Lower lobe of right lung (tissue), 2 donors: Measurements from ENCODE around the gene TMEM63B. TPM values are rescaled to one million over a fixed set of nuclear protein-coding genes. Genes with fewer than 3 reads are reported as not detected.
A peak's percentile ranks its signal among the peaks of the same experiment; 100 is the strongest.

Experiments used
- ATAC-seq, 2 donors: fragments of 200-7000 bp; cut with Tn5 transposase; one replicate each; pipeline ENCODE4 v1.9.1; 2020 to 2022; ENCODE audit warnings: mild to moderate bottlenecking in 2 of 2, moderate library complexity in 2 of 2
- DNase-seq: peaks from one replicate; pipeline ENCODE4 v3.0.0-alpha.2; 2020
- H3K27ac ChIP-seq: fragments of 200-600 bp; one replicate; pipeline ENCODE4 v1.8.0; 2022
- H3K27me3 ChIP-seq: fragments of 200-600 bp; one replicate; pipeline ENCODE4 v1.8.0; 2022; ENCODE audit warnings: low read depth
- H3K36me3 ChIP-seq: fragments of 200-600 bp; one replicate; pipeline ENCODE4 v1.8.0; 2022; ENCODE audit warnings: mild to moderate bottlenecking
- H3K4me1 ChIP-seq: fragments of 200-600 bp; one replicate; pipeline ENCODE4 v1.8.0; 2022
- H3K4me3 ChIP-seq: fragments of 200-600 bp; one replicate; pipeline ENCODE4 v1.8.0; 2022; ENCODE audit warnings: mild to moderate bottlenecking
- H3K9me3 ChIP-seq: fragments of 200-600 bp; one replicate; pipeline ENCODE4 v1.8.0; 2022
- intact Hi-C: fragments of 100-400 bp; cut with DNase I; formaldehyde crosslinking; loops from one replicate; pipeline ENCODE4 v1.11.0; 2022
- total RNA-seq: library from RNA; stranded (reverse); fragmentation: NEBNext Ultra II Directional; extraction: Animal tissue kit (Norgen Biotek cat#: 25700); gene quantifications from one replicate; pipeline ENCODE4 v1.2.1, GENCODE V29; 2021
- TF ChIP-seq, protein P1 (sequence below): fragments of 200-600 bp; IDR thresholded peaks from one replicate; pipeline ENCODE4 v1.8.0; 2022; ENCODE audit warnings: antibody characterized with exemption, mild to moderate bottlenecking
- donor health status: DM: no; HTN: yes; CAD: no; lungs with severe emphysema.

The TMEM63B gene
- total RNA-seq, 1 donor from 2014 or later = 99.2 TPM

DNA sequence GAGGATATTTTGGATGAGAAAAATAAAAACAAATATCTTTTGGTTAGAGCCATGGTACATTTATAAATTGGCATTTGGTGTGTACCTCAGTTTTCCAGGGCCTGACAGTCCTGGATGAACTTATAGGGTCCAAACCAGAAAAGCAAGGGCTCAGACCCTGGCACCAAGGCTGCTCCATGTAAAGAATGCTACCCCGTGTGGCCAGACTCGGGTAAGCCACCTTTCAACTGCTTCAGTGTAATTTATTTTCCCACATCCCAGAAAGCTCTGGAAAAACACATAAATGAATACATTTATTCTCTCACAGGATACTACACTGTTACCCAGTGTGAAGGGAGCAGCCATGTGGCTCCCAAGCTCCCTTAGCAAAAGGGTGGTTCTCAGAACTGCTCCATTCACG is 13.9 kb upstream of the TMEM63B start:
- intact Hi-C loops = no loop called here
- H3K36me3 ChIP-seq = peaks cover 74% of the 10 kb centered on the region

DNA sequence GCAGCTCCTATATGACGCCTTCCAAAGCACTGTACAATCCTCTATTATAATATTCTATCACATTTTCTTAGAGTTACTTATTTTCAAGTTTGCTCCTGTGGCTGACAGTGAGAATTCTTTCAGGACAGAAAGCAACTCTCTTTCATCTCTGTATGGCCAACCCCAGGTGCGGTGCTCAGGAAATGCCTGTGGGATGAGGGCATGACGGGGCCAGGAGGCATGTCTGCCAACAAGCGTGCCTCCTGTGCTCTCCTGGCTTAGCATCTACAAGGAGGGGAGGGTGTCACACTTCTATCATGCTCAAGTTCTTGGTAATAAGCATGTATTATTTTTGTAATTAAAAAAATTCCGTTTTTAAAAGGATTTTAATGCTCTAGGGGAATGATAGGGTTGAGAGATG is 11.5 kb upstream of the TMEM63B start:
- peaks cover 53% of the 10 kb centered on the region for H3K36me3 ChIP-seq
- no peak overlapping the region for H3K4me3 ChIP-seq
- no peaks in the 10 kb centered on the region for H3K9me3 ChIP-seq
- TF ChIP-seq, protein P1, sequence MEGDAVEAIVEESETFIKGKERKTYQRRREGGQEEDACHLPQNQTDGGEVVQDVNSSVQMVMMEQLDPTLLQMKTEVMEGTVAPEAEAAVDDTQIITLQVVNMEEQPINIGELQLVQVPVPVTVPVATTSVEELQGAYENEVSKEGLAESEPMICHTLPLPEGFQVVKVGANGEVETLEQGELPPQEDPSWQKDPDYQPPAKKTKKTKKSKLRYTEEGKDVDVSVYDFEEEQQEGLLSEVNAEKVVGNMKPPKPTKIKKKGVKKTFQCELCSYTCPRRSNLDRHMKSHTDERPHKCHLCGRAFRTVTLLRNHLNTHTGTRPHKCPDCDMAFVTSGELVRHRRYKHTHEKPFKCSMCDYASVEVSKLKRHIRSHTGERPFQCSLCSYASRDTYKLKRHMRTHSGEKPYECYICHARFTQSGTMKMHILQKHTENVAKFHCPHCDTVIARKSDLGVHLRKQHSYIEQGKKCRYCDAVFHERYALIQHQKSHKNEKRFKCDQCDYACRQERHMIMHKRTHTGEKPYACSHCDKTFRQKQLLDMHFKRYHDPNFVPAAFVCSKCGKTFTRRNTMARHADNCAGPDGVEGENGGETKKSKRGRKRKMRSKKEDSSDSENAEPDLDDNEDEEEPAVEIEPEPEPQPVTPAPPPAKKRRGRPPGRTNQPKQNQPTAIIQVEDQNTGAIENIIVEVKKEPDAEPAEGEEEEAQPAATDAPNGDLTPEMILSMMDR = no peak
- ATAC-seq (no peak), DNase-seq (no peak)
- H3K27ac ChIP-seq = peak overlapping the region; percentile 62
- intact Hi-C loops = no loop called here
- no peaks in the 10 kb centered on the region for H3K27me3 ChIP-seq
- peaks cover 71% of the 10 kb centered on the region for H3K4me1 ChIP-seq

More for the DNA sequence above, 13.9 kb upstream of the TMEM63B start:
- H3K4me1 ChIP-seq = peaks cover 53% of the 10 kb centered on the region
- ATAC-seq (no peak), DNase-seq (no peak)
- no peak overlapping the region for H3K27ac ChIP-seq
- TF ChIP-seq, protein P1 = no peak
- H3K9me3 ChIP-seq = no peaks in the 10 kb centered on the region
- no peaks in the 10 kb centered on the region for H3K27me3 ChIP-seq
- H3K4me3 ChIP-seq = no peak overlapping the region

DNA sequence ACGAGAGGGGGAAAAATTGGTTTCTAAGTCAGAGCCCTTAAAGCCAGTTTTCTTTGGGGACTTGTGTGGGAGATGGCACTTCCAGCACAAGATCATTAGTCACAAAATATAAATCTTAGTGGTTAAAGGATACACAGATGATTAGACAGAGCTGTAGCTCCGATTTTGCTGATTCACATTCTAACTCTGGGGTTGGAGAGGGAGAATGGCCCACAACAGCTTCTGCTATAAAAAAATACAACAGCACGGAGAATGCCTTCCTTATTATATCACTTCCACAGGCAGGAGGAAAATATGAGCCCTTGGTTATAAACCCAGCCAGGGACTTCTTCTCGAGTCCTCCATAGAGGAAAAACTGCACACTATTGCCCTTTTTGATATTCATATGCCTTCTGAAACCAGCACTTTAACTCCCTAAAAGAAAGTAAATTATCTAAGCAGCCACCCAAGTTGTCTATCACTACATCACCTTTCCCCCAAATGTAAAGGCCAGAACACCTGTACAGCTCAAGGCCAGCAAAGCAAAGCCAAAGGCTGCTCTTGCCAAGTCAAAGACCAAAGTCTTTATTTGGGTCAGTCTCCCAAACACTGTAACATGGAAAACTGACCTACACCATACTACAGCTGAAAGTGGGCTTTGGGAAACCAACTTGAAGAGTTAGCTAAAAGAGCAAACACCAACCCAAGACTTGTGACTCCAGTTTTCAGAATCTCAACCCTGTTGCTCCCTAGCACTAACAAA is 10.5 kb upstream of the TMEM63B start:
- intact Hi-C loops = no loop called here
- TF ChIP-seq, protein P1 = no peak
- ATAC-seq (no peak), DNase-seq (no peak)
- Histone ChIP-seq H3K36me3 (peaks cover 44% of the 10 kb centered on the region), H3K27me3 (no peaks in the 10 kb centered on the region), H3K4me1 (peaks cover 71% of the 10 kb centered on the region), H3K9me3 (no peaks in the 10 kb centered on the region), H3K27ac (peak overlapping the region; percentile 62), H3K4me3 (no peak overlapping the region)

DNA sequence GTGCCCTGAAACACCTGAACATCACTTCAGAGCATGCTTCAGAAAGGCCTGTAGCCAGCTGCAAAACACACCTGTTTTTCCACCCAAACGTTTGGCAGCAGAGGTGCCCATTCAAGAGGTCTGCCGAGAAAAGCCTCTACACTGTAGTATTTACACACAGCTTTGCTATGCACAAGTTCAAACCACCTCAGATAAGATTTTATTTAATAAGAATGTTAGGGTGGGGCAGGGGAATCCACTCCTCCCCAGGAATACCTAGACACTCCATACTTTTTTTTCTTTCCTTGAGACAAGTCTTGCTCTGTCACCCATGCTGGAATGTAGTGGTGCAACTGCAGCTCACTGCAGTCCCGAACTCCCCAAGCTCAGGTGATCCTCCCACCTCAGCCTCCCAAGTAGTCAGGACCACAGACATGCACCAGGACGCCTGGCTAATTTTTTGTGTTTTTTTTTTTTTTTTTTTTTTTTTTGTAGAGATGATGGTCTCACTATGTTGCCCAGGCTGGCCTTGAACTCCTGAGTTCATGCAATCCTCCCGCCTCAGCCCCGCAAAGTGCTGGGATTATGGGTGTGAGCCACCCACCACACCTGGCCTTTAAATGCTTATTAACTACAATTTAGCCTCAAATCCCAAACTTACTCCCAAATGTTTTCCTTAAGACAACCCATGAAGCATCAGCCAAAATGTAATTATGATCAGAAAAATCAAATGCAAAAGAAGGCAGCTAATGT is 9.8 kb upstream of the TMEM63B start:
- intact Hi-C loops = no loop called here
- peak overlapping the region; percentile 71 for H3K27ac ChIP-seq
- TF ChIP-seq, protein P1 = no peak
- H3K27me3 ChIP-seq = no peaks in the 10 kb centered on the region
- ATAC-seq (peak; percentile 76 to 88), DNase-seq (peak; percentile 62)
- no peak overlapping the region for H3K4me3 ChIP-seq
- H3K4me1 ChIP-seq = peaks cover 73% of the 10 kb centered on the region
- peaks cover 37% of the 10 kb centered on the region for H3K36me3 ChIP-seq
- H3K9me3 ChIP-seq = no peaks in the 10 kb centered on the region

DNA sequence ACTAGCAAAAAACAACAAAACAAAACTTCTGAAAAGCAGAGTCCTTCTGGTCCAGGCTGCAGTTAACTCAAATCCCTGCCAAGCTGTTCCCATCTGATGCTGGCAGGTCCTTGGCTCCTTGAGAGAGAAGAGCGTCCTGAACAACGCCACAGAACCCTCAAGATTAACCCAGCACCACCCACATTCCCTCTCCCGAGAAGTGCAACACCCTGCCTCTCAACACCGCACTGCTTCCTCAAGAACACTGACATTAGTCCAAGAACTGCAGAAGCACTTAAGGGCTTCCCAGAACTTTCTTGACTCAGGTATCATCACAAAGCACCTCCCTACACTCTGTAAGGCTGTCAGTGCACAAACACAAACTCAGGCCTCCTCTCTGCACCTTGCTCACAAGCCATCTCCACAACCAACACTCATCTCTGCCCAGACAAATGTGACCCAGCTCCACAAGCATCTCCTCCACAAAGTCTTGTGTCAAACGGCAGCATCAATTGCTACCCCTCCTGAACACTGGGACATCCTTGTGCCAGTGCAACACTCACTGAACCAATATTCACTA is 7.6 kb upstream of the TMEM63B start:
- Histone ChIP-seq H3K4me3 (no peak overlapping the region), H3K9me3 (no peaks in the 10 kb centered on the region), H3K4me1 (peaks cover 84% of the 10 kb centered on the region), H3K27me3 (no peaks in the 10 kb centered on the region), H3K27ac (peak overlapping the region; percentile 91), H3K36me3 (peaks cover 14% of the 10 kb centered on the region)
- TF ChIP-seq, protein P1 = no peak
- peak; percentile 75 for DNase-seq
- intact Hi-C loops = no loop called here
- ATAC-seq = peak; percentile 85 to 87
